Activated naive CD4-positive, alpha-beta T cell treated with anti-CD3 and anti-CD28 coated beads, Interleukin-2, amount 10 ng/mL, durations not matched to agents 7 days and 5 days (primary cell): ENCODE data around the gene TMEM260.

ENCODE experiments used
- CTCF ChIA-PET: fragments of 350-600 bp; sonication (Branson Sonifier 250); formaldehyde crosslinking; loops from one replicate; lab custom pipeline; 2021; ENCODE audit warnings: antibody characterized with exemption; lab: Charles Lee
- DNase-seq: peaks from one replicate; pipeline ENCODE4 v3.0.0-alpha.2; 2020
- H3K27ac Mint-ChIP-seq: one replicate; pipeline ENCODE4 v1.8.0; 2021; ENCODE audit warnings: mild to moderate bottlenecking, moderate library complexity, mixed read lengths
- H3K27me3 Mint-ChIP-seq: one replicate; pipeline ENCODE4 v1.8.0; 2021; ENCODE audit warnings: mild to moderate bottlenecking, mixed read lengths
- H3K36me3 Mint-ChIP-seq: one replicate; pipeline ENCODE4 v1.8.0; 2021; ENCODE audit warnings: mixed read lengths
- H3K4me1 Mint-ChIP-seq: one replicate; pipeline ENCODE4 v1.8.0; 2021; ENCODE audit warnings: mixed read lengths
- H3K4me3 Mint-ChIP-seq: one replicate; pipeline ENCODE4 v1.8.0; 2021; ENCODE audit warnings: mild to moderate bottlenecking, moderate library complexity, mixed read lengths
- H3K9me3 Mint-ChIP-seq: one replicate; pipeline ENCODE4 v1.8.0; 2021; ENCODE audit warnings: mixed read lengths

The TMEM260 gene

GRCh38 chr14:56633544-56633943 is 53.9 kb downstream of the TMEM260 start:
- H3K4me3 Mint-ChIP-seq, result no peak overlapping the region
- CTCF ChIA-PET, result no interaction called here
- H3K27ac Mint-ChIP-seq, result no peak overlapping the region
- DNase-seq, result no peak
- no peaks in the 10 kb centered on the region for H3K27me3 Mint-ChIP-seq
- no peaks in the 10 kb centered on the region for H3K4me1 Mint-ChIP-seq
- peaks cover 12% of the 10 kb centered on the region for H3K9me3 Mint-ChIP-seq
- peaks cover 72% of the 10 kb centered on the region for H3K36me3 Mint-ChIP-seq

- no peak overlapping the region for H3K27ac Mint-ChIP-seq
- CTCF ChIA-PET, result no interaction called here
- H3K4me3 Mint-ChIP-seq, result no peak overlapping the region
- no peaks in the 10 kb centered on the region for H3K4me1 Mint-ChIP-seq
- no peak for DNase-seq
- H3K36me3 Mint-ChIP-seq, result peaks cover 78% of the 10 kb centered on the region
- no peaks in the 10 kb centered on the region for H3K27me3 Mint-ChIP-seq
- H3K9me3 Mint-ChIP-seq, result peaks cover 9% of the 10 kb centered on the region
These were observed 55.4 kb downstream of the TMEM260 start for GRCh38 chr14:56635041-56635440.

GRCh38 chr14:56647493-56647892 is 67.9 kb downstream of the TMEM260 start:
- no peak overlapping the region for H3K27ac Mint-ChIP-seq
- H3K4me1 Mint-ChIP-seq, result no peaks in the 10 kb centered on the region
- peaks cover 17% of the 10 kb centered on the region for H3K36me3 Mint-ChIP-seq
- no peaks in the 10 kb centered on the region for H3K27me3 Mint-ChIP-seq
- H3K9me3 Mint-ChIP-seq, result no peaks in the 10 kb centered on the region
- CTCF ChIA-PET, result interaction anchor here (0.9 kb wide), 1 partner anchor 11 kb away, joined by 3 read pairs; no protein-coding TSS in a partner anchor
- DNase-seq, result no peak
- no peak overlapping the region for H3K4me3 Mint-ChIP-seq

GRCh38 chr14:56648508-56649301 is 69.1 kb downstream of the TMEM260 start:
- CTCF ChIA-PET, result no interaction called here
- H3K4me1 Mint-ChIP-seq, result no peaks in the 10 kb centered on the region
- no peak overlapping the region for H3K4me3 Mint-ChIP-seq
- no peaks in the 10 kb centered on the region for H3K27me3 Mint-ChIP-seq
- peaks cover 17% of the 10 kb centered on the region for H3K36me3 Mint-ChIP-seq
- DNase-seq, result no peak
- H3K27ac Mint-ChIP-seq, result no peak overlapping the region
- H3K9me3 Mint-ChIP-seq, result no peaks in the 10 kb centered on the region

GRCh38 chr14:56649382-56649781 is 69.8 kb downstream of the TMEM260 start:
- no peak for DNase-seq
- Mint-ChIP-seq H3K4me3 (no peak overlapping the region), H3K9me3 (no peaks in the 10 kb centered on the region), H3K27me3 (no peaks in the 10 kb centered on the region), H3K4me1 (no peaks in the 10 kb centered on the region), H3K27ac (no peak overlapping the region), H3K36me3 (peaks cover 17% of the 10 kb centered on the region)
- CTCF ChIA-PET, result no interaction called here

GRCh38 chr14:56650048-56650447 is 70.5 kb downstream of the TMEM260 start:
- Mint-ChIP-seq H3K4me1 (no peaks in the 10 kb centered on the region), H3K27me3 (no peaks in the 10 kb centered on the region), H3K4me3 (no peak overlapping the region), H3K27ac (no peak overlapping the region), H3K9me3 (no peaks in the 10 kb centered on the region), H3K36me3 (peaks cover 14% of the 10 kb centered on the region)
- CTCF ChIA-PET, result no interaction called here
- DNase-seq, result no peak

GRCh38 chr14:56650979-56651378 is 71.4 kb downstream of the TMEM260 start:
- DNase-seq, result no peak
- CTCF ChIA-PET, result no interaction called here
- H3K27me3 Mint-ChIP-seq, result no peaks in the 10 kb centered on the region
- H3K36me3 Mint-ChIP-seq, result peaks cover 14% of the 10 kb centered on the region
- no peaks in the 10 kb centered on the region for H3K4me1 Mint-ChIP-seq
- H3K27ac Mint-ChIP-seq, result no peak overlapping the region
- no peak overlapping the region for H3K4me3 Mint-ChIP-seq
- H3K9me3 Mint-ChIP-seq, result no peaks in the 10 kb centered on the region

GRCh38 chr14:56657604-56658003 is 78.0 kb downstream of the TMEM260 start:
- CTCF ChIA-PET, result no interaction called here

GRCh38 chr14:56659378-56659777 is 79.8 kb downstream of the TMEM260 start:
- CTCF ChIA-PET, result interaction anchor here (1.3 kb wide), 1 partner anchor 12 kb away, joined by 3 read pairs; no protein-coding TSS in a partner anchor
- no peak overlapping the region for H3K4me3 Mint-ChIP-seq
- H3K4me1 Mint-ChIP-seq, result no peaks in the 10 kb centered on the region
- no peak overlapping the region for H3K27ac Mint-ChIP-seq
- no peak for DNase-seq
- H3K9me3 Mint-ChIP-seq, result no peaks in the 10 kb centered on the region
- H3K27me3 Mint-ChIP-seq, result no peaks in the 10 kb centered on the region
- no peaks in the 10 kb centered on the region for H3K36me3 Mint-ChIP-seq

More at GRCh38 chr14:56657604-56658003, 78.0 kb downstream of the TMEM260 start:
- no peak for DNase-seq
- H3K4me3 Mint-ChIP-seq, result no peak overlapping the region
- H3K27ac Mint-ChIP-seq, result no peak overlapping the region
- no peaks in the 10 kb centered on the region for H3K9me3 Mint-ChIP-seq
- no peaks in the 10 kb centered on the region for H3K27me3 Mint-ChIP-seq
- H3K4me1 Mint-ChIP-seq, result no peaks in the 10 kb centered on the region
- H3K36me3 Mint-ChIP-seq, result no peaks in the 10 kb centered on the region

- Mint-ChIP-seq H3K4me1 (no peaks in the 10 kb centered on the region), H3K9me3 (no peaks in the 10 kb centered on the region), H3K27ac (no peak overlapping the region), H3K36me3 (no peaks in the 10 kb centered on the region), H3K4me3 (no peak overlapping the region), H3K27me3 (no peaks in the 10 kb centered on the region)
- CTCF ChIA-PET, result no interaction called here
- no peak for DNase-seq
These were observed 80.5 kb downstream of the TMEM260 start for GRCh38 chr14:56659964-56660551.

- no peaks in the 10 kb centered on the region for H3K4me1 Mint-ChIP-seq
- no peaks in the 10 kb centered on the region for H3K9me3 Mint-ChIP-seq
- DNase-seq, result no peak
- no peaks in the 10 kb centered on the region for H3K36me3 Mint-ChIP-seq
- H3K27ac Mint-ChIP-seq, result no peak overlapping the region
- CTCF ChIA-PET, result no interaction called here
- no peaks in the 10 kb centered on the region for H3K27me3 Mint-ChIP-seq
- H3K4me3 Mint-ChIP-seq, result no peak overlapping the region
These were observed 81.2 kb downstream of the TMEM260 start for GRCh38 chr14:56660677-56661389.

GRCh38 chr14:56661478-56661877 is 81.9 kb downstream of the TMEM260 start:
- DNase-seq, result no peak
- H3K4me3 Mint-ChIP-seq, result no peak overlapping the region
- CTCF ChIA-PET, result no interaction called here
- H3K27ac Mint-ChIP-seq, result no peak overlapping the region
- H3K4me1 Mint-ChIP-seq, result no peaks in the 10 kb centered on the region
- H3K36me3 Mint-ChIP-seq, result no peaks in the 10 kb centered on the region
- no peaks in the 10 kb centered on the region for H3K27me3 Mint-ChIP-seq
- H3K9me3 Mint-ChIP-seq, result peaks cover 3% of the 10 kb centered on the region

- H3K4me1 Mint-ChIP-seq, result no peaks in the 10 kb centered on the region
- CTCF ChIA-PET, result no interaction called here
- peaks cover 9% of the 10 kb centered on the region for H3K9me3 Mint-ChIP-seq
- no peak overlapping the region for H3K4me3 Mint-ChIP-seq
- no peaks in the 10 kb centered on the region for H3K27me3 Mint-ChIP-seq
- H3K36me3 Mint-ChIP-seq, result no peaks in the 10 kb centered on the region
- no peak overlapping the region for H3K27ac Mint-ChIP-seq
- no peak for DNase-seq
These were observed 85.3 kb downstream of the TMEM260 start for GRCh38 chr14:56664811-56665421.

GRCh38 chr14:56666294-56666693 is 86.7 kb downstream of the TMEM260 start:
- peaks cover 9% of the 10 kb centered on the region for H3K9me3 Mint-ChIP-seq

More at GRCh38 chr14:56666294-56666693, 86.7 kb downstream of the TMEM260 start:
- CTCF ChIA-PET, result no interaction called here
- Mint-ChIP-seq H3K36me3 (no peaks in the 10 kb centered on the region), H3K4me1 (no peaks in the 10 kb centered on the region), H3K4me3 (no peak overlapping the region), H3K27ac (no peak overlapping the region), H3K27me3 (no peaks in the 10 kb centered on the region)
- DNase-seq, result no peak
